K562 (cell line): ENCODE results near the gene SFI1. TPM values are rescaled to one million over a fixed set of nuclear protein-coding genes. Genes with fewer than 3 reads are reported as not detected.

Source experiments
- ASH1L ChIP-seq: fragments of 450-650 bp; IDR thresholded peaks from 2 replicates; pipeline ENCODE4 v1.6.1; 2018; ENCODE audit warnings: borderline replicate concordance, mild to moderate bottlenecking, low read depth; ENCODE audit not compliant: partially characterized antibody
- CREM ChIP-seq: IDR thresholded peaks from 2 replicates; pipeline ENCODE4 v1.6.1; 2014; ENCODE audit warnings: antibody characterized with exemption, low read depth
- CXXC5 ChIP-seq: fragments of 250-450 bp; sonication (Bioruptor Pico); IDR thresholded peaks from 2 replicates; pipeline ENCODE4 v1.8.0; 2022; ENCODE audit warnings: inconsistent platforms, mild to moderate bottlenecking, moderate library complexity
- GATAD2B ChIP-seq: fragments of 450-650 bp; IDR thresholded peaks from 2 replicates; pipeline ENCODE4 v1.6.1; 2017; ENCODE audit warnings: mild to moderate bottlenecking, borderline replicate concordance
- HMGXB4 ChIP-seq: sonication (generic); formaldehyde crosslinking; IDR thresholded peaks from 2 replicates; pipeline ENCODE4 v1.8.1; 2023; ENCODE audit warnings: mild to moderate bottlenecking, missing genetic modification reagents
- MYC ChIP-seq, 2 experiments: fragments of 250-450 bp in 1 of 2; sonication (Bioruptor Pico) in 1 of 2; IDR thresholded peaks; 2 replicates each; pipeline versions ENCODE4 v1.5.1 to v1.6.1; 2012 to 2021; ENCODE audit warnings: low read depth in 2 of 2, borderline replicate concordance in 1 of 2, improper control_type of control experiment in 1 of 2, low read length in 1 of 2, mild to moderate bottlenecking in 1 of 2, moderate library complexity in 1 of 2
- NELFE ChIP-seq: IDR thresholded peaks from 2 replicates; pipeline ENCODE4 v1.6.1; 2011; ENCODE audit warnings: mild to moderate bottlenecking; ENCODE audit not compliant: insufficient read depth, insufficient read length
- NONO ChIP-seq, 2 experiments: fragments of 200-400 bp in 1 of 2; fragments of 450-650 bp in 1 of 2; formaldehyde crosslinking in 1 of 2; IDR thresholded peaks; 2 replicates each; pipeline ENCODE4 v1.6.1; 2017; ENCODE audit warnings: low read depth in 2 of 2, mild to moderate bottlenecking in 2 of 2, moderate library complexity in 2 of 2, low read length in 1 of 2
- POLR3G ChIP-seq: IDR thresholded peaks from 2 replicates; pipeline ENCODE4 v1.6.1; 2011; ENCODE audit not compliant: insufficient read length, insufficient replicate concordance; ENCODE audit errors: extremely low read depth
- POU5F1 ChIP-seq: fragments of 150-350 bp; IDR thresholded peaks from 2 replicates; pipeline ENCODE4 v1.6.1; 2014; ENCODE audit warnings: borderline replicate concordance, low read length, low read depth, mild to moderate bottlenecking; ENCODE audit not compliant: partially characterized antibody
- SMAD4 ChIP-seq: fragments of 250-450 bp; sonication (Bioruptor Pico); conservative IDR thresholded peaks from 2 replicates; pipeline ENCODE4 v1.8.0; 2021; ENCODE audit warnings: inconsistent platforms, mild to moderate bottlenecking, moderate library complexity
- SUPT5H ChIP-seq: fragments of 450-650 bp; IDR thresholded peaks from 2 replicates; pipeline ENCODE4 v1.6.1; 2016
- TBP ChIP-seq: optimal IDR thresholded peaks from 2 replicates; pipeline ENCODE3; 2011; ENCODE audit warnings: low read depth, low read length, improper control_type of control experiment
- UBTF ChIP-seq, 2 experiments: IDR thresholded peaks; 2 replicates each; pipeline ENCODE4 v1.6.1; 2012; ENCODE audit warnings: improper control_type of control experiment in 2 of 2, low read depth in 2 of 2, low read length in 2 of 2, borderline replicate concordance in 1 of 2
- USF1 ChIP-seq: sonication (generic); formaldehyde crosslinking; IDR thresholded peaks from 2 replicates; pipeline ENCODE4 v1.9.0; 2022; ENCODE audit warnings: mild to moderate bottlenecking, missing genetic modification reagents
- ZBTB17 ChIP-seq: fragments of 450-650 bp; formaldehyde crosslinking; IDR thresholded peaks from 2 replicates; pipeline ENCODE4 v1.4.0; 2020; ENCODE audit warnings: mild to moderate bottlenecking
- ZMIZ1 ChIP-seq, 2 experiments: fragments of 150-350 bp in 1 of 2; IDR thresholded peaks; 2 replicates each; pipeline ENCODE4 v1.6.1; 2012 to 2016; ENCODE audit warnings: low read depth in 2 of 2, low read length in 2 of 2, mild to moderate bottlenecking in 1 of 2, moderate library complexity in 1 of 2
- ZNF707 ChIP-seq: fragments of 250-450 bp; sonication (Bioruptor Pico); conservative IDR thresholded peaks from 2 replicates; pipeline ENCODE4 v1.8.0; 2022; ENCODE audit warnings: inconsistent platforms, mild to moderate bottlenecking, moderate library complexity
- polyA plus RNA-seq, 8 experiments: library from polyadenylated mRNA; depleted of rRNA in 4 of 8; stranded (reverse) in 5 of 8; unstranded in 3 of 8; fragments of >200 nt; fragmentation: Nextera tagmentation in 2 of 8; fragmentation: Illumina TruSeq in 1 of 8; extraction: Ambion mirVana in 2 of 8; extraction: Trizol in 1 of 8; gene quantifications; 2 replicates each; pipeline versions ENCODE4 v1.2.1 to v1.2.3, GENCODE V29; 2011 to 2014; ENCODE audit warnings: inconsistent platforms in 1 of 8, missing spikeins in 1 of 8
- total RNA-seq, 7 experiments: library from RNA; depleted of rRNA in 6 of 7; stranded (reverse); fragments of >200 nt in 6 of 7; fragmentation: Illumina TruSeq in 2 of 7; extraction: Trizol in 2 of 7; gene quantifications; 2 replicates each; pipeline versions ENCODE4 v1.2.1 to v1.2.3, GENCODE V29; 2011 to 2021; ENCODE audit warnings: low replicate concordance in 1 of 7

SFI1 gene
- total and polyA plus RNA-seq, 9 of the 15 experiments (the other 6 are each of a cell fraction or from before 2014, with no cell fraction given), result 3.0 to 25.6 (median 14.1) TPM

- no peak for TF ChIP-seq HMGXB4 (CRISPR knock-in tag)
- no peak for TF ChIP-seq USF1
- peak; percentile 65 for TF ChIP-seq GATAD2B
- TF ChIP-seq CXXC5 (CRISPR knock-in tag), result peak; percentile 60
- no peak for TF ChIP-seq ASH1L
- TF ChIP-seq TBP, result peak; percentile 21
- TF ChIP-seq NONO (IDR thresholded peaks at IDR 0.05; ENCODE audit: low read depth in 2 of 2, low read length in 1 of 2), result peak in 1 of 2 experiments; percentile 80; a peak in 1 of 4 replicates
- TF ChIP-seq MYC (IDR thresholded peaks at IDR 0.05; ENCODE audit: low read depth, low read length), result peak; percentile 73
- no peak for TF ChIP-seq MYC (CRISPR knock-in tag; IDR thresholded peaks at IDR 0.05; ENCODE audit: borderline replicate concordance, low read depth)
- no peak for TF ChIP-seq NELFE
- TF ChIP-seq CREM, result peak; percentile 58; the same call in 1 of the 2 replicates
- TF ChIP-seq ZNF707, result no peak
- TF ChIP-seq SUPT5H, result 0 out of 2 replicates have a peak, but pooled peaks have one; percentile 25
- no peak for TF ChIP-seq POLR3G
- peak in 1 of 2 experiments; percentile 92; a peak in 2 of 4 replicates for TF ChIP-seq ZMIZ1 (IDR thresholded peaks at IDR 0.05; ENCODE audit: low read depth in 2 of 2, low read length in 2 of 2)
- TF ChIP-seq SMAD4 (CRISPR knock-in tag), result peak; percentile 85
- peak; percentile 38; the same call in 1 of the 2 replicates for TF ChIP-seq ZBTB17 (CRISPR knock-in tag)
- TF ChIP-seq UBTF (IDR thresholded peaks at IDR 0.05; ENCODE audit: borderline replicate concordance in 1 of 2, low read depth in 2 of 2, low read length in 2 of 2), result peak in 1 of 2 experiments; percentile 72; a peak in 1 of 4 replicates
- TF ChIP-seq POU5F1, result no peak
Measured at GRCh38 chr22:31626427-31627150, 130.3 kb downstream of the SFI1 start (continued).
